ENCODE measurements around the gene MAP3K4.

Gene MAP3K4

GRCh38 chr6:161048641-161049040 lies 57.1 kb downstream of the MAP3K4 start:
- no peak for TF ChIP-seq CTCF (IDR thresholded peaks at IDR 0.05; ENCODE audit: low read depth, low read length, missing control alignments)
- peak; percentile 77 for DNase-seq (ENCODE audit: extremely low read depth, low read depth)
- H3K4me3 ChIP-seq (replicated peaks; ENCODE audit: low read depth, low read length), result no peak overlapping the region

GRCh38 chr6:161050134-161050765 lies 58.7 kb downstream of the MAP3K4 start:
- H3K4me3 ChIP-seq (replicated peaks; ENCODE audit: low read depth, low read length), result no peak overlapping the region
- no peak for TF ChIP-seq CTCF (IDR thresholded peaks at IDR 0.05; ENCODE audit: low read depth, low read length, missing control alignments)
- no peak for DNase-seq (ENCODE audit: extremely low read depth, low read depth)

GRCh38 chr6:161053103-161053502 lies 61.5 kb downstream of the MAP3K4 start:
- no peak for DNase-seq (ENCODE audit: extremely low read depth, low read depth)
- no peak for TF ChIP-seq CTCF (IDR thresholded peaks at IDR 0.05; ENCODE audit: low read depth, low read length, missing control alignments)
- H3K4me3 ChIP-seq (replicated peaks; ENCODE audit: low read depth, low read length), result no peak overlapping the region

GRCh38 chr6:161054876-161055275 lies 63.3 kb downstream of the MAP3K4 start:
- no peak for TF ChIP-seq CTCF (IDR thresholded peaks at IDR 0.05; ENCODE audit: low read depth, low read length, missing control alignments)

GRCh38 chr6:161056451-161056850 lies 64.9 kb downstream of the MAP3K4 start:
- TF ChIP-seq CTCF (IDR thresholded peaks at IDR 0.05; ENCODE audit: low read depth, low read length, missing control alignments), result no peak
- no peak for DNase-seq (ENCODE audit: extremely low read depth, low read depth)
- H3K4me3 ChIP-seq (replicated peaks; ENCODE audit: low read depth, low read length), result no peak overlapping the region

More at GRCh38 chr6:161054876-161055275, 63.3 kb downstream of the MAP3K4 start:
- no peak for DNase-seq (ENCODE audit: extremely low read depth, low read depth)
- H3K4me3 ChIP-seq (replicated peaks; ENCODE audit: low read depth, low read length), result no peak overlapping the region

- no peak for TF ChIP-seq CTCF (IDR thresholded peaks at IDR 0.05; ENCODE audit: low read depth, low read length, missing control alignments)
- no peak overlapping the region for H3K4me3 ChIP-seq (replicated peaks; ENCODE audit: low read depth, low read length)
- DNase-seq (ENCODE audit: extremely low read depth, low read depth), result no peak
Measured at GRCh38 chr6:161057103-161058091, 65.8 kb downstream of the MAP3K4 start.

Data from HFF-Myc (cell line).